ENCODE results near the gene PCDHB8. TPM values are rescaled to one million over a fixed set of nuclear protein-coding genes. Genes with fewer than 3 reads are reported as not detected.
"Not testable (repeated sequence)": the region's sequence is repeated elsewhere in the genome, so short reads cannot be mapped to it uniquely, and the experiment has no call there.

PCDHB8 gene
- total RNA-seq, 2 donors from 2014 or later = not detected

DNA sequence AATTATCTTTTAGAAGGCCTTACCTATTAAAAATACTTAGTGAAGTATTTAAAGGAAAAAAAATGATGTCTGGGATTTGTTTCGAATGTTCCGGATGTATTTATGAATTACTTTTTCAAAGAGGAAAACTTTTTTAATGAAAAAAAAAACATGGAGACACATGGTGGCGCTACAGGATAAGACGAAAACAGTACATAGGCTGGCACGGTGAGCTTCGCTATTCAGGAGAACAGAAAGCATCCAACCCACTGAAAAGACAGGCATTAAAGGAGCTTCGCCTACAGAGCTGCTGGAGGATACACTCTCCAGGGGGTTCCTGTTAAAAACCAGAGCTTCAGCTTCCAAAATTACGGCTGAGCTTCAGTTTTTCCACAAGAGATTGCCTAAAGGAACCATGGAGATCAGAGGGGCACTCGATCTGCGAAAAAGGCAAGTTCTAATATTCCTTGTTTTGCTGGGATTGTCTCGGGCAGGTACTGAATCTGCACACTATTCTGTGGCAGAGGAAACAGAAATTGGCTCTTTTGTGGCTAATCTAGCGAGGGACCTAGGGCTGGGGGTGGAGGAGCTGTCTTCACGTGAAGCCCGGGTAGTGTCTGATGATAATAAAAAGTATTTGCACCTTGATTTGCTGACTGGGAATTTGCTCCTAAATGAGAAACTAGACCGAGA, 45.7 kb downstream of the PCDHB8 start, which contains the start of gene PCDHB14:
Gene PCDHB14, plus strand, starts transcription at position 232 of the 672 bp plus-strand sequence. Its CDS starts 163 bp downstream, at position 395.
- peaks cover 15% of the 10 kb centered on the region for H3K27me3 Mint-ChIP-seq (ENCODE audit: low read depth)
- H3K36me3 Mint-ChIP-seq (ENCODE audit: insufficient read depth in 2 of 2) = peaks cover 3 to 7% of the 10 kb centered on the region in 2 donors
- H3K4me3 Mint-ChIP-seq = peak within 1 kb of the TSS; percentile 5 to 23
- no peaks in the 10 kb centered on the region for H3K4me1 Mint-ChIP-seq (ENCODE audit: low read depth)
- H3K27ac Mint-ChIP-seq = no peak within 1 kb of the TSS
- peaks cover under 1 to 11% of the 10 kb centered on the region in 2 donors for H3K9me3 Mint-ChIP-seq
- ATAC-seq (replicated peaks in 1 of 2) (no peak), DNase-seq (no peak)

DNA sequence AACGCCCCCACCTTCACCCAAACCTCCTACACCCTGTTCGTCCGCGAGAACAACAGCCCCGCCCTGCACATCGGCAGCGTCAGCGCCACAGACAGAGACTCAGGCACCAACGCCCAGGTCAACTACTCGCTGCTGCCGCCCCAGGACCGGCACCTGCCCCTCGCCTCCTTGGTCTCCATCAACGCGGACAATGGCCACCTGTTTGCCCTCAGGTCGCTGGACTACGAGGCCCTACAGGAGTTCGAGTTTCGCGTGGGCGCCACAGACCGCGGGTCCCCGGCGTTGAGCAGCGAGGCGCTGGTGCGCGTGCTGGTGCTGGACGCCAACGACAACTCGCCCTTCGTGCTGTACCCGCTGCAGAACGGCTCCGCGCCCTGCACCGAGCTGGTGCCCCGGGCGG, 47.3 kb downstream of the PCDHB8 start:
- not testable (repeated sequence) for H3K36me3 Mint-ChIP-seq (ENCODE audit: insufficient read depth in 2 of 2); H3K27ac Mint-ChIP-seq; DNase-seq; H3K9me3 Mint-ChIP-seq; H3K4me1 Mint-ChIP-seq (ENCODE audit: low read depth); ATAC-seq (replicated peaks in 1 of 2); H3K4me3 Mint-ChIP-seq
- H3K27me3 Mint-ChIP-seq (ENCODE audit: low read depth) = peaks cover 15% of the 10 kb centered on the region

- peaks cover 15% of the 10 kb centered on the region for H3K27me3 Mint-ChIP-seq (ENCODE audit: low read depth)
- not testable (repeated sequence) for H3K4me1 Mint-ChIP-seq (ENCODE audit: low read depth); H3K4me3 Mint-ChIP-seq; H3K36me3 Mint-ChIP-seq (ENCODE audit: insufficient read depth in 2 of 2); H3K9me3 Mint-ChIP-seq; H3K27ac Mint-ChIP-seq; ATAC-seq (replicated peaks in 1 of 2); DNase-seq
Measured at GRCh38 chr5:141225421-141225820, 47.8 kb downstream of the PCDHB8 start.

Other genes with a start within 250 kb of the PCDHB8 start
- not detected for gene PCDHAC2, start 211.3 kb upstream of the PCDHB8 start, total RNA-seq
- gene PCDHB1, start 126.4 kb upstream of the PCDHB8 start, total RNA-seq = not detected
- gene PCDHB2, start 83.2 kb upstream of the PCDHB8 start, total RNA-seq = not detected
- gene PCDHB3, start 77.3 kb upstream of the PCDHB8 start, total RNA-seq = not detected
- gene PCDHB4, start 56.0 kb upstream of the PCDHB8 start, total RNA-seq = not detected
- gene PCDHB5, start 42.6 kb upstream of the PCDHB8 start, total RNA-seq = not detected
- gene PCDHB6, start 27.7 kb upstream of the PCDHB8 start, total RNA-seq = not detected
- not detected for gene PCDHB7, start 5.1 kb upstream of the PCDHB8 start, total RNA-seq
- not detected for gene PCDHB16, start 4.6 kb downstream of the PCDHB8 start, total RNA-seq
- gene PCDHB9, start 9.4 kb downstream of the PCDHB8 start, total RNA-seq = under 1 TPM in 1 of 2 donors, not detected in 1; 0.05 TPM
- gene PCDHB10, start 14.6 kb downstream of the PCDHB8 start, total RNA-seq = not detected
- not detected for gene PCDHB11, start 21.8 kb downstream of the PCDHB8 start, total RNA-seq
- not detected for gene PCDHB12, start 30.9 kb downstream of the PCDHB8 start, total RNA-seq
- gene PCDHB13, start 36.1 kb downstream of the PCDHB8 start, total RNA-seq = not detected
- gene PCDHB14, start 45.6 kb downstream of the PCDHB8 start, total RNA-seq = not detected
- gene PCDHB15, start 67.6 kb downstream of the PCDHB8 start, total RNA-seq = not detected
- under 1 TPM; 0.46 to 0.63 TPM for gene SLC25A2, start 126.3 kb downstream of the PCDHB8 start, total RNA-seq
- gene TAF7, start 143.0 kb downstream of the PCDHB8 start, total RNA-seq = 10 to 100 TPM; 56.7 to 62.5 TPM
- gene PCDHGA1, start 152.7 kb downstream of the PCDHB8 start, total RNA-seq = under 1 TPM; 0.05 TPM
- gene PCDHGA2, start 161.0 kb downstream of the PCDHB8 start, total RNA-seq = under 1 TPM in 1 of 2 donors, not detected in 1; 0.07 TPM
- under 1 TPM in 1 of 2 donors, not detected in 1; 0.12 TPM for gene PCDHGA3, start 166.0 kb downstream of the PCDHB8 start, total RNA-seq
- gene PCDHGB1, start 172.3 kb downstream of the PCDHB8 start, total RNA-seq = under 1 TPM in 1 of 2 donors, not detected in 1; 0.19 TPM
- gene PCDHGA4, start 177.2 kb downstream of the PCDHB8 start, total RNA-seq = under 1 TPM; 0.25 to 0.26 TPM
- under 1 TPM; 0.28 to 0.34 TPM for gene PCDHGB2, start 182.2 kb downstream of the PCDHB8 start, total RNA-seq
- under 1 TPM in 1 of 2 donors, not detected in 1; 0.12 TPM for gene PCDHGA5, start 186.4 kb downstream of the PCDHB8 start, total RNA-seq
- under 1 TPM; 0.19 to 0.28 TPM for gene PCDHGB3, start 192.5 kb downstream of the PCDHB8 start, total RNA-seq
- under 1 TPM; 0.16 to 0.29 TPM for gene PCDHGA6, start 196.1 kb downstream of the PCDHB8 start, total RNA-seq
- gene PCDHGA7, start 205.0 kb downstream of the PCDHB8 start, total RNA-seq = under 1 TPM in 1 of 2 donors, not detected in 1; 0.12 TPM
- gene PCDHGB4, start 209.9 kb downstream of the PCDHB8 start, total RNA-seq = not detected
- gene PCDHGA8, start 214.8 kb downstream of the PCDHB8 start, total RNA-seq = not detected
- gene PCDHGB5, start 220.2 kb downstream of the PCDHB8 start, total RNA-seq = under 1 TPM; 0.17 to 0.21 TPM
- gene PCDHGA9, start 225.0 kb downstream of the PCDHB8 start, total RNA-seq = under 1 TPM; 0.09 to 0.10 TPM
- under 1 TPM in 1 of 2 donors, not detected in 1; 0.09 TPM for gene PCDHGB6, start 230.2 kb downstream of the PCDHB8 start, total RNA-seq
- under 1 TPM; 0.12 TPM for gene PCDHGA10, start 235.2 kb downstream of the PCDHB8 start, total RNA-seq
- under 1 TPM in 1 of 2 donors, not detected in 1; 0.17 TPM for gene PCDHGB7, start 239.9 kb downstream of the PCDHB8 start, total RNA-seq
- under 1 TPM in 1 of 2 donors, not detected in 1; 0.22 TPM for gene PCDHGA11, start 243.3 kb downstream of the PCDHB8 start, total RNA-seq